K562 (cell line): Measurements from ENCODE around the gene SV2C. TPM values are rescaled to one million over a fixed set of nuclear protein-coding genes. Genes with fewer than 3 reads are reported as not detected.
A peak's percentile ranks its signal among the peaks of the same experiment; 100 is the strongest.

Experiments
- ATAC-seq: fragments of 200-7000 bp; cut with Tn5 transposase; 3 replicates; pipeline ENCODE4 v1.9.1; 2020; ENCODE audit warnings: moderate library complexity
- BruUV-seq: library from RNA; stranded (reverse); fragments of 400-500 nt; replicated peaks from 2 replicates; lab custom pipeline; 2021; lab: Mats Ljungman, UMichigan
- CTCF ChIA-PET: fragments of 300-600 bp; formaldehyde crosslinking; extraction: SDS; loops from one replicate; lab custom pipeline; 2021; ENCODE audit warnings: low intra/inter-chr PET ratio; lab: Yijun Ruan, JAX
- POLR2A ChIA-PET: fragments of 300-600, 350-650 bp; sonication (Branson Sonifier 250); formaldehyde crosslinking; extraction: SDS; loops from one replicate; lab custom pipeline; 2021; ENCODE audit warnings: antibody characterized with exemption, inconsistent platforms; lab: Yijun Ruan, JAX
- DNase-seq, 4 experiments: peaks; one replicate each; pipeline versions ENCODE4 v3.0.0 to v3.0.0-alpha.2; 2011 to 2018; ENCODE audit warnings: low spot score in 3 of 4, mixed read lengths in 3 of 4; ENCODE audit errors: extremely low read depth in 1 of 4
- FAIRE-seq: peaks from 2 replicates; lab custom pipeline; 2011; peaks lifted over from hg19 to GRCh38; lab: Jason Lieb, UNC
- H2AFZ ChIP-seq: 2 replicates; pipeline ENCODE4 v1.6.0; 2011; ENCODE audit warnings: low read depth, low read length, control low read depth, inconsistent platforms
- H3K27ac ChIP-seq: fragments of 200-600 bp; 3 replicates; pipeline ENCODE4 v1.8.0; 2011; ENCODE audit warnings: low read depth, mild to moderate bottlenecking, control low read depth, inconsistent platforms, low read length, moderate library complexity, mixed read lengths; ENCODE audit errors: extremely low read depth
- H3K27me3 ChIP-seq, 2 experiments: fragments of 300-600 bp in 1 of 2; 2 replicates in 1 of 2; 3 replicates in 1 of 2; pipeline versions ENCODE4 v1.6.0 to v1.8.0; 2011; ENCODE audit warnings: inconsistent platforms in 2 of 2, low read length in 2 of 2, mild to moderate bottlenecking in 1 of 2, mixed read lengths in 1 of 2, moderate library complexity in 1 of 2; ENCODE audit not compliant: control insufficient read depth in 2 of 2, insufficient read depth in 2 of 2
- H3K36me3 ChIP-seq: fragments of 300-600 bp; 3 replicates; pipeline ENCODE4 v1.8.0; 2011; ENCODE audit warnings: mild to moderate bottlenecking, low read length, inconsistent platforms; ENCODE audit not compliant: control insufficient read depth, insufficient read depth
- H3K4me1 ChIP-seq, 2 experiments: fragments of 200-600 bp in 1 of 2; replicated peaks in 1 of 2; 2 replicates in 1 of 2; 3 replicates in 1 of 2; pipeline versions ENCODE4 v1.5.1 to v1.8.0; 2011; ENCODE audit warnings: inconsistent platforms in 2 of 2, low read length in 2 of 2, mild to moderate bottlenecking in 1 of 2, mixed read lengths in 1 of 2, moderate library complexity in 1 of 2; ENCODE audit not compliant: control insufficient read depth in 2 of 2, insufficient read depth in 2 of 2
- H3K4me2 ChIP-seq: 2 replicates; pipeline ENCODE4 v1.6.1; 2011; ENCODE audit warnings: low read length, control low read depth, inconsistent platforms, mixed read lengths; ENCODE audit not compliant: insufficient read depth
- H3K4me3 ChIP-seq: fragments of 200-600 bp; sonication (generic), shearing (Covaris generic); 2 replicates; pipeline ENCODE4 v1.5.1; 2016; ENCODE audit warnings: control low read depth, inconsistent platforms
- H3K79me2 ChIP-seq: fragments of 200-600 bp; 3 replicates; pipeline ENCODE4 v1.8.0; 2011; ENCODE audit warnings: low read length, inconsistent platforms; ENCODE audit not compliant: control insufficient read depth, insufficient read depth
- H3K9ac ChIP-seq, 2 experiments: 2 replicates each; pipeline versions ENCODE4 v1.6.0 to v1.6.1; 2011; ENCODE audit warnings: low read depth in 2 of 2, low read length in 2 of 2, control low read depth in 1 of 2, inconsistent platforms in 1 of 2, mild to moderate bottlenecking in 1 of 2, mixed read lengths in 1 of 2; ENCODE audit not compliant: insufficient read depth in 1 of 2
- H3K9me1 ChIP-seq: one replicate; pipeline ENCODE4 v1.6.0; 2011; ENCODE audit warnings: inconsistent platforms, mild to moderate bottlenecking, low read length, moderate library complexity; ENCODE audit not compliant: control insufficient read depth, insufficient read depth
- H3K9me3 ChIP-seq: replicated peaks from 2 replicates; pipeline ENCODE4 v1.5.1; 2011; ENCODE audit warnings: low read depth, low read length, inconsistent platforms; ENCODE audit not compliant: control insufficient read depth, insufficient read depth
- H4K20me1 ChIP-seq: replicated peaks from 2 replicates; pipeline ENCODE4 v1.6.1; 2011; ENCODE audit warnings: low read length, inconsistent platforms, mixed read lengths; ENCODE audit not compliant: control insufficient read depth, insufficient read depth
- DEAF1 ChIP-seq: fragments of 450-650 bp; formaldehyde crosslinking; IDR thresholded peaks from 2 replicates; pipeline ENCODE4 v1.4.0; 2020; ENCODE audit warnings: mild to moderate bottlenecking, moderate library complexity
- NR1H2 ChIP-seq: sonication (generic); formaldehyde crosslinking; IDR thresholded peaks from 2 replicates; pipeline ENCODE4 v1.4.0; 2020; ENCODE audit warnings: mild to moderate bottlenecking, missing genetic modification reagents
- RAD21 ChIP-seq, 2 experiments: fragments of 250-450 bp in 1 of 2; fragments of 450-650 bp in 1 of 2; sonication (Bioruptor Pico) in 1 of 2; formaldehyde crosslinking in 1 of 2; IDR thresholded peaks in 1 of 2; conservative IDR thresholded peaks in 1 of 2; 2 replicates each; pipeline versions ENCODE4 v1.4.0 to v1.8.0; 2020 to 2022; ENCODE audit warnings: mild to moderate bottlenecking in 2 of 2, moderate library complexity in 1 of 2
- RBFOX2 ChIP-seq: fragments of 200-400 bp; formaldehyde crosslinking; IDR thresholded peaks from 2 replicates; pipeline ENCODE4 v1.6.1; 2017; ENCODE audit warnings: low read depth, mild to moderate bottlenecking, low read length, moderate library complexity
- SIRT6 ChIP-seq: IDR thresholded peaks from one replicate; pipeline ENCODE4 v1.6.1; 2012; ENCODE audit warnings: low read depth, mild to moderate bottlenecking, control low read depth, inconsistent platforms, low read length, moderate library complexity
- ZBTB9 ChIP-seq: fragments of 450-650 bp; formaldehyde crosslinking; IDR thresholded peaks from 2 replicates; pipeline ENCODE4 v1.4.0; 2020; ENCODE audit warnings: mild to moderate bottlenecking, moderate library complexity
- ZEB2 ChIP-seq: fragments of 450-650 bp; IDR thresholded peaks from 2 replicates; pipeline ENCODE4 v1.6.1; 2016
- ZNF431 ChIP-seq: sonication (generic); formaldehyde crosslinking; IDR thresholded peaks from 2 replicates; pipeline ENCODE4 v1.8.0; 2022; ENCODE audit warnings: mild to moderate bottlenecking, missing genetic modification reagents
- in situ Hi-C: fragments of 300-500 bp; cut with MboI; formaldehyde crosslinking; loops from 4 replicates; pipeline ENCODE4 v1.15.0; 2018; ENCODE audit warnings: inconsistent platforms, mixed read lengths
- intact Hi-C: fragments of 100-400 bp; cut with micrococcal nuclease; formaldehyde crosslinking; loops from 2 replicates; pipeline ENCODE4 v1.14.2; 2022
- polyA plus RNA-seq, 8 experiments: library from polyadenylated mRNA; depleted of rRNA in 4 of 8; stranded (reverse) in 5 of 8; unstranded in 3 of 8; fragments of >200 nt; fragmentation: Nextera tagmentation in 2 of 8; fragmentation: Illumina TruSeq in 1 of 8; extraction: Ambion mirVana in 2 of 8; extraction: Trizol in 1 of 8; gene quantifications; 2 replicates each; pipeline versions ENCODE4 v1.2.1 to v1.2.3, GENCODE V29; 2011 to 2014; ENCODE audit warnings: inconsistent platforms in 1 of 8, missing spikeins in 1 of 8
- total RNA-seq, 7 experiments: library from RNA; depleted of rRNA in 6 of 7; stranded (reverse); fragments of >200 nt in 6 of 7; fragmentation: Illumina TruSeq in 2 of 7; extraction: Trizol in 2 of 7; gene quantifications; 2 replicates each; pipeline versions ENCODE4 v1.2.1 to v1.2.3, GENCODE V29; 2011 to 2021; ENCODE audit warnings: low replicate concordance in 1 of 7
- TF ChIP-seq, protein P1 (sequence below): sonication (generic); formaldehyde crosslinking; IDR thresholded peaks from 2 replicates; pipeline ENCODE4 v1.9.0; 2022; ENCODE audit warnings: mild to moderate bottlenecking, missing genetic modification reagents

The SV2C gene
- total and polyA plus RNA-seq, 9 of the 15 experiments (the other 6 are each of a cell fraction or from before 2014, with no cell fraction given): 0.05 TPM; not detected in 8

- TF ChIP-seq ZBTB9 (CRISPR knock-in tag) (no peak), RAD21 (CRISPR knock-in tag; conservative IDR thresholded peaks at IDR 0.05 in 1 of 2, IDR thresholded peaks at IDR 0.05 in 1 of 2) (peak; percentile 35 to 57), SIRT6 (no peak), DEAF1 (CRISPR knock-in tag) (peak; percentile 48)
Measured at GRCh38 chr5:76209297-76209696, 126.1 kb downstream of the SV2C start (continued).

DNA sequence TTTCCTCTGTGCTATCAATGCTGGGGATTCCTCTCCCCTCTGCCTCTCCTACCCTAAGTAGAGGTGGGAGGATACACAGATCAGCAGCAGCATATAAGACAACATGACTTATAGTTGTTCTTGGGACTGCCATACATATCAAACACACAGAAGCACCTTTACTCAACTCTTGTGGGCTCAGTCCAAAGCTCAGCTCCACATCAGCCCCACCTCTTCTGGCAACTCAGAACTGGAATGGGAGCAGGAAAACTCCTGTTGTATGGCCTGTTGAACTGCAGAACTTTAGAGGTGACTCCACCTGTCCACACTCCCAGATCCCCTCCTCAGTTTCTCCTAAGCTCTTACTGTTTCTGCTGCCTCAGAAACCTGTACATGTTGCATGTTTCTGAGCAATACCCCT lies 127.8 kb downstream of the SV2C start:
- ChIA-PET POLR2A (no interaction called here), CTCF (no interaction called here)
- Histone ChIP-seq H3K9me1 (no peaks in the 10 kb centered on the region), H3K36me3 (no peaks in the 10 kb centered on the region), H2AFZ (no peak overlapping the region), H3K9ac (no peak overlapping the region), H3K9me3 (0 out of 2 replicates have a peak, but pooled peaks cover 3% of the 10 kb centered on the region), H3K79me2 (no peaks in the 10 kb centered on the region), H3K4me2 (no peak overlapping the region), H3K27me3 (peaks cover 3 to 4% of the 10 kb centered on the region in 2 experiments; a peak in 1 of 5 replicates), H4K20me1 (no peaks in the 10 kb centered on the region), H3K4me1 (no peaks in the 10 kb centered on the region), H3K4me3 (no peak overlapping the region), H3K27ac (no peak overlapping the region)
- no peak for FAIRE-seq
- no TSS peak for BruUV-seq
- no peak for TF ChIP-seq ZEB2
- no peak for TF ChIP-seq RBFOX2
- TF ChIP-seq, protein P1, sequence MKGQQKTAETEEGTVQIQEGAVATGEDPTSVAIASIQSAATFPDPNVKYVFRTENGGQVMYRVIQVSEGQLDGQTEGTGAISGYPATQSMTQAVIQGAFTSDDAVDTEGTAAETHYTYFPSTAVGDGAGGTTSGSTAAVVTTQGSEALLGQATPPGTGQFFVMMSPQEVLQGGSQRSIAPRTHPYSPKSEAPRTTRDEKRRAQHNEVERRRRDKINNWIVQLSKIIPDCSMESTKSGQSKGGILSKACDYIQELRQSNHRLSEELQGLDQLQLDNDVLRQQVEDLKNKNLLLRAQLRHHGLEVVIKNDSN: no peak
- no peak for TF ChIP-seq NR1H2 (CRISPR knock-in tag)
- TF ChIP-seq ZNF431 (CRISPR knock-in tag): no peak
- DNase-seq: no peak
- no peak for ATAC-seq
- intact Hi-C loops: no loop called here
- in situ Hi-C loops: no loop called here
